ENCODE results near the gene CDYL2. TPM values are rescaled to one million over a fixed set of nuclear protein-coding genes. Genes with fewer than 3 reads are reported as not detected.

Gene CDYL2
- total and polyA plus RNA-seq, 12 donors = 0.59 to 5.3 (median 2.9) TPM

GRCh38 chr16:80612461-80613017 lies 191.9 kb downstream of the CDYL2 start:
- WGBS, 2 donors = 86 to 95% methylated on average over 13 of the region's 13 CpGs
- intact Hi-C loops (cut with DNase I) = no loop called here
- DNase-seq = no peak
- peaks cover 0 to 14% (median 0%) of the 10 kb centered on the region in 9 donors for H3K36me3 ChIP-seq
- ATAC-seq = no peak
- H3K9me3 ChIP-seq = peaks cover 0 to 7% (median 0%) of the 10 kb centered on the region in 11 donors
- H3K27me3 ChIP-seq = no peaks in the 10 kb centered on the region
- H3K4me3 ChIP-seq = no peak overlapping the region
- H3K4me1 ChIP-seq = no peaks in the 10 kb centered on the region
- no peak for TF ChIP-seq CTCF (IDR thresholded peaks at IDR 0.05)
- no peak overlapping the region for H3K27ac ChIP-seq

- ATAC-seq = no peak
- H3K9me3 ChIP-seq = peaks cover 0 to 7% (median 0%) of the 10 kb centered on the region in 11 donors
- no peaks in the 10 kb centered on the region for H3K4me1 ChIP-seq
- no peak overlapping the region for H3K27ac ChIP-seq
- intact Hi-C loops (cut with DNase I) = no loop called here
- no peak overlapping the region for H3K4me3 ChIP-seq
- no peaks in the 10 kb centered on the region for H3K27me3 ChIP-seq
- DNase-seq = no peak
- H3K36me3 ChIP-seq = peaks cover 0 to 20% (median 0%) of the 10 kb centered on the region in 9 donors
- TF ChIP-seq CTCF (IDR thresholded peaks at IDR 0.05) = no peak
- 90 to 95% methylated on average over 11 of the region's 11 CpGs for WGBS, 2 donors
Observed at GRCh38 chr16:80611930-80612327, 192.5 kb downstream of the CDYL2 start.

- ATAC-seq = no peak
- H3K4me1 ChIP-seq = no peaks in the 10 kb centered on the region
- no peak for TF ChIP-seq CTCF (IDR thresholded peaks at IDR 0.05)
- H3K9me3 ChIP-seq = peaks cover 0 to 7% (median 0%) of the 10 kb centered on the region in 11 donors
- H3K36me3 ChIP-seq = peaks cover 0 to 22% (median 0%) of the 10 kb centered on the region in 9 donors
- 80 to 81% methylated on average over 16 of the region's 16 CpGs for WGBS, 2 donors
- no peaks in the 10 kb centered on the region for H3K27me3 ChIP-seq
- intact Hi-C loops (cut with DNase I) = no loop called here
- no peak overlapping the region for H3K4me3 ChIP-seq
- no peak overlapping the region for H3K27ac ChIP-seq
- no peak for DNase-seq
Observed at GRCh38 chr16:80611171-80611929, 193.0 kb downstream of the CDYL2 start.

GRCh38 chr16:80610481-80611156 lies 193.8 kb downstream of the CDYL2 start:
- Histone ChIP-seq H3K4me1 (no peaks in the 10 kb centered on the region), H3K27ac (no peak overlapping the region), H3K27me3 (no peaks in the 10 kb centered on the region), H3K4me3 (no peak overlapping the region), H3K9me3 (peaks cover 0 to 7% (median 0%) of the 10 kb centered on the region in 11 donors), H3K36me3 (peaks cover 0 to 22% (median 0%) of the 10 kb centered on the region in 9 donors)
- ATAC-seq = no peak
- no peak for DNase-seq
- intact Hi-C loops (cut with DNase I) = no loop called here
- 81 to 88% methylated on average over 9 of the region's 9 CpGs for WGBS, 2 donors
- TF ChIP-seq CTCF (IDR thresholded peaks at IDR 0.05) = no peak
